HG02588 (cell line): ENCODE results near the gene NPAS4.

Experiments
- ATAC-seq: cut with Tn5 transposase; IDR thresholded peaks from one replicate; pipeline ENCODE4 v1.9.1; 2021; ENCODE audit warnings: mild to moderate bottlenecking, moderate library complexity; ENCODE audit not compliant: unreplicated experiment

NPAS4 gene

DNA sequence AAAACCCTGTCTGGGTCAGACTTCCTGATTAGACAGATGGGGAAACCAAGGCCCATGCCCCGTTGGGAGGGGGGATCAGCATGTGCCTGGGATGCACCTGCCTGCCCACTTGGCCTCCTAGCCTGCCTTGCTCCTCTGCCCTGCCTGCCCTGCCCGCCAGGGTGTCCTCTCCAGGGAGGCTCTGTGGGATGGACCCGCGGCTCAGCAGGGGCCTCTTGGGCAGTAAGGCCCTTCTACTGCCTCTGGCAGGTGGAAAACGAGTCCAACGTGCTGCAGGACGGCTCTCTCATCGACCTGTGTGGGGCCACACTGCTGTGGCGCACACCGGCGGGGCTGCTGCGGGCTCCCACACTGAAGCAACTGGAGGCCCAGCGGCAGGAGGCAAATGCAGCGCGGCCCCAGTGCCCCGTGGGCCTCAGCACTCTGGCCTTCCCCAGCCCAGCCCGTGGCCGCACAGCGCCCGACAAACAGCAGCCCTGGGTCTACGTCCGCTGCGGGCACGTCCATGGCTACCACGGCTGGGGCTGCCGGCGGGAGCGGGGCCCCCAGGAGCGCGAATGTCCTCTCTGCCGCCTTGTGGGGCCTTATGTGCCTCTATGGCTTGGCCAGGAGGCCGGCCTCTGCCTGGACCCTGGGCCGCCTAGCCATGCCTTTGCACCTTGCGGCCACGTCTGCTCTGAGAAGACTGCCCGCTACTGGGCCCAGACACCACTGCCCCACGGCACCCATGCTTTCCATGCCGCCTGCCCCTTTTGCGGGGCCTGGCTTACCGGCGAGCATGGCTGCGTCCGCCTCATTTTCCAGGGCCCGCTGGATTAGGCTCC is 54.7 kb downstream of the NPAS4 start:
- no peak for ATAC-seq
